Measurements from ENCODE around the gene DNASE1. TPM values are rescaled to one million over a fixed set of nuclear protein-coding genes. Genes with fewer than 3 reads are reported as not detected.

Gene DNASE1
- total RNA-seq, 1 experiment from 2014 or later, result 13.9 TPM

DNA sequence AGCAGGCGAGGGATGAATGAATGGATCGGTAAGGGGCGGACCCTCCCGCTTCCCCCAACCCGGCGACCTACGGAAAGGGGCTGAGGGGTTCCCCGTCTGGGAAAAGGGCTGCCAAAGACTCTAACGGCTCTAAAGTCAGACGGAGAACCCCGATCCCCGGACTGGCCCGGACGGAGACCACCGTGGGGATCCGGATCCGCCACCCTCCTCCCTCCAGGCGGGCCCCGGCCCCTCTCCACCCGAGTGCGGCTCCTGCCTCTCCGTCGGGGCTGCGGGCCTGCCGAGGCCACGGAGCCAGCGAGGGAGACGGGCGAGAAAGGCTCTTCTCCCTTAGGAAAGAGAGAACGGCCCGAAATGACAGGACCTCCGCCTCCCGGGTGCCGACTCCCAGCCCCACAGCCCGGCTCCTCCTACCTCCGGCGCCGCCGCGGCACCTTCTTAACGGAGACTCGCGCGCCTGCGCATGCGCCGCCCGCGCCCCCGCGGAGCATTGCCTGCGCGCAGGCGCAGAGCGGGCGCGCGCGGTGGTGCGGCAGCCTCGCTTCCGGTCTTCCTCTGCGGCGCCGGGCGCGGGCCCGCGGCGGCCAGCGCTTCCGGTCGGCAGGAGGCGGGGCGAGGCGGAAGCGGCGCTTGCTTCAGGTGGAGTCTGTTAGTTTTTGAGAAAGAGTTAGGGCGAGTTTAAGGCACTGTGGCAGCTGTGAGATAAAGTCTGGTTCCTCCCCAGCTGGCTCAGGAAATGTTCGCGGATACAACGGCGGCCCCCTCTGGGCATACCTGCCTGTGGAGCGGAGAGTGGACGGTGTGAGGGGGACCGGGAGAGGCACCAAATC, 43.1 kb upstream of the DNASE1 start, which contains the start of gene SLX4 (continued):
- TF ChIP-seq, protein P1, sequence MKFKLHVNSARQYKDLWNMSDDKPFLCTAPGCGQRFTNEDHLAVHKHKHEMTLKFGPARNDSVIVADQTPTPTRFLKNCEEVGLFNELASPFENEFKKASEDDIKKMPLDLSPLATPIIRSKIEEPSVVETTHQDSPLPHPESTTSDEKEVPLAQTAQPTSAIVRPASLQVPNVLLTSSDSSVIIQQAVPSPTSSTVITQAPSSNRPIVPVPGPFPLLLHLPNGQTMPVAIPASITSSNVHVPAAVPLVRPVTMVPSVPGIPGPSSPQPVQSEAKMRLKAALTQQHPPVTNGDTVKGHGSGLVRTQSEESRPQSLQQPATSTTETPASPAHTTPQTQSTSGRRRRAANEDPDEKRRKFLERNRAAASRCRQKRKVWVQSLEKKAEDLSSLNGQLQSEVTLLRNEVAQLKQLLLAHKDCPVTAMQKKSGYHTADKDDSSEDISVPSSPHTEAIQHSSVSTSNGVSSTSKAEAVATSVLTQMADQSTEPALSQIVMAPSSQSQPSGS (CRISPR knock-in tag; IDR thresholded peaks at IDR 0.05; ENCODE audit: borderline replicate concordance, low read depth), result no peak

DNA sequence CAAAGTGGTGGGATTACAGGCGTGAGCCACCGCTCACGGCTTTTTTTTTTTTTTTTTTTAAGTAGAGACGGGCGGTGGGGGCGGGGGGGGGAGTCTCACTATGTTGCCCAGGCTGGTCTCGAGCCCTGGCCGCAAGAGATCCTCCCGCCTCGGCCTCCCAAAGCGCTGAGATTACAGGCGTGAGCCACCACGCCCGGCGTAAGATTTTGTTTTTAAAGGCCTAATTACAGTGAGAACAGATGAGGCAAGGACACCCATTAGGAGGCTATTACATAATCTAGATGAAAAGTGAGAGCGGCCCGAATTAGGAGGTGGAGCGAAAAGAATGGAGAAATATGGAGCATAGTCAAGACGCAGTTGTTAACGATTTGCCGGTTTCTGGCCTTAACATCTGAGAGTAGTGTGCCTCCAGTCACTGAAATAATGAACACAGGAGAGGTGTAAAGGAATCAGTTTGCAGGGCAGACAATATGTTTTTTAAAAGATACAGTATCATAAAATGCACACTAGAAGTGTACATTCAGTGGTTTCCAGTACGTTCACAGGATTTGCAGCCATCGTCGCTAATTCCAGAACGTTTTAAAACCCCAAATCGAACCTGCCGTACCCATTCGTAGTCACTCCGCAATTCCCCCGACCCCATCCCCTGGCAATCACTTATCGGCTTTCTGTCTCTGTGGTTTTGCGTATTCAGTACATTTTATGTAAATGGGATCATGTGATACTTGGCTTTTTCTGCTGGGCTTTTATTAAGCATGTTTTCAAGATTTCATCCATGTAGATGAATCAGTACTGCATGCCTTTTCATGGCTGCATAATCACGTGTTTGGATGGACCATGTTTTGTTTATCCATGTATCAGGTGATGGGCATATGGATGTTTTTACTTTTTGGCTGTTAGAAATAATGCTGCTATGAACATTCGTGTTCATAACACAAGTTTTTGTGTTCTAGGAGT, 41.7 kb upstream of the DNASE1 start:
- ChIA-PET POLR2A (no interaction called here), CTCF (interaction anchor here (0.6 to 0.7 kb wide), 2 partner anchors 47 to 89 kb away, joined by 3 read pairs; no protein-coding TSS in a partner anchor)
- Mint-ChIP-seq H3K4me3 (peak overlapping the region; percentile 99), H3K36me3 (peaks cover 7% of the 10 kb centered on the region), H3K4me1 (peaks cover 23% of the 10 kb centered on the region), H3K27me3 (ENCODE audit: low read depth) (no peaks in the 10 kb centered on the region), H3K9me3 (no peaks in the 10 kb centered on the region), H3K27ac (peak overlapping the region; percentile 66; the same call in 1 of the 2 replicates)
- DNase-seq (ENCODE audit: low spot score), result peak; percentile 4
- no peak for ATAC-seq
- TF ChIP-seq, protein P2, sequence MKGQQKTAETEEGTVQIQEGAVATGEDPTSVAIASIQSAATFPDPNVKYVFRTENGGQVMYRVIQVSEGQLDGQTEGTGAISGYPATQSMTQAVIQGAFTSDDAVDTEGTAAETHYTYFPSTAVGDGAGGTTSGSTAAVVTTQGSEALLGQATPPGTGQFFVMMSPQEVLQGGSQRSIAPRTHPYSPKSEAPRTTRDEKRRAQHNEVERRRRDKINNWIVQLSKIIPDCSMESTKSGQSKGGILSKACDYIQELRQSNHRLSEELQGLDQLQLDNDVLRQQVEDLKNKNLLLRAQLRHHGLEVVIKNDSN (CRISPR knock-in tag; IDR thresholded peaks at IDR 0.05), result no peak
- TF ChIP-seq ZNF317 (CRISPR knock-in tag; IDR thresholded peaks at IDR 0.05; ENCODE audit: borderline replicate concordance, low read depth) (no peak), JAZF1 (CRISPR knock-in tag; IDR thresholded peaks at IDR 0.05) (no peak), IRF2 (CRISPR knock-in tag; IDR thresholded peaks at IDR 0.05; ENCODE audit: borderline replicate concordance, low read depth) (no peak), FOXJ3 (CRISPR knock-in tag; IDR thresholded peaks at IDR 0.05; ENCODE audit: borderline replicate concordance) (no peak), NFE2L1 (CRISPR knock-in tag; IDR thresholded peaks at IDR 0.05) (no peak), KAT7 (CRISPR knock-in tag; IDR thresholded peaks at IDR 0.05; ENCODE audit: borderline replicate concordance) (no peak), OVOL2 (CRISPR knock-in tag; IDR thresholded peaks at IDR 0.05; ENCODE audit: borderline replicate concordance) (no peak), NR3C1 (CRISPR knock-in tag; conservative IDR thresholded peaks at IDR 0.05; ENCODE audit: low read depth) (no peak), RELA (CRISPR knock-in tag; IDR thresholded peaks at IDR 0.05; ENCODE audit: borderline replicate concordance) (no peak)
- TF ChIP-seq, protein P3, sequence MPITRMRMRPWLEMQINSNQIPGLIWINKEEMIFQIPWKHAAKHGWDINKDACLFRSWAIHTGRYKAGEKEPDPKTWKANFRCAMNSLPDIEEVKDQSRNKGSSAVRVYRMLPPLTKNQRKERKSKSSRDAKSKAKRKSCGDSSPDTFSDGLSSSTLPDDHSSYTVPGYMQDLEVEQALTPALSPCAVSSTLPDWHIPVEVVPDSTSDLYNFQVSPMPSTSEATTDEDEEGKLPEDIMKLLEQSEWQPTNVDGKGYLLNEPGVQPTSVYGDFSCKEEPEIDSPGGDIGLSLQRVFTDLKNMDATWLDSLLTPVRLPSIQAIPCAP (CRISPR knock-in tag; IDR thresholded peaks at IDR 0.05), result no peak
- TF ChIP-seq, protein P4, sequence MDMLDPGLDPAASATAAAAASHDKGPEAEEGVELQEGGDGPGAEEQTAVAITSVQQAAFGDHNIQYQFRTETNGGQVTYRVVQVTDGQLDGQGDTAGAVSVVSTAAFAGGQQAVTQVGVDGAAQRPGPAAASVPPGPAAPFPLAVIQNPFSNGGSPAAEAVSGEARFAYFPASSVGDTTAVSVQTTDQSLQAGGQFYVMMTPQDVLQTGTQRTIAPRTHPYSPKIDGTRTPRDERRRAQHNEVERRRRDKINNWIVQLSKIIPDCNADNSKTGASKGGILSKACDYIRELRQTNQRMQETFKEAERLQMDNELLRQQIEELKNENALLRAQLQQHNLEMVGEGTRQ (CRISPR knock-in tag; IDR thresholded peaks at IDR 0.05), result no peak
- TF ChIP-seq, protein P5, sequence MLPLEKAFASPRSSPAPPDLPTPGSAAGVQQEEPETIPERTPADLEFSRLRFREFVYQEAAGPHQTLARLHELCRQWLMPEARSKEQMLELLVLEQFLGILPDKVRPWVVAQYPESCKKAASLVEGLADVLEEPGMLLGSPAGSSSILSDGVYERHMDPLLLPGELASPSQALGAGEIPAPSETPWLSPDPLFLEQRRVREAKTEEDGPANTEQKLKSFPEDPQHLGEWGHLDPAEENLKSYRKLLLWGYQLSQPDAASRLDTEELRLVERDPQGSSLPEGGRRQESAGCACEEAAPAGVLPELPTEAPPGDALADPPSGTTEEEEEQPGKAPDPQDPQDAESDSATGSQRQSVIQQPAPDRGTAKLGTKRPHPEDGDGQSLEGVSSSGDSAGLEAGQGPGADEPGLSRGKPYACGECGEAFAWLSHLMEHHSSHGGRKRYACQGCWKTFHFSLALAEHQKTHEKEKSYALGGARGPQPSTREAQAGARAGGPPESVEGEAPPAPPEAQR (CRISPR knock-in tag; IDR thresholded peaks at IDR 0.05), result no peak
- TF ChIP-seq, protein P6, sequence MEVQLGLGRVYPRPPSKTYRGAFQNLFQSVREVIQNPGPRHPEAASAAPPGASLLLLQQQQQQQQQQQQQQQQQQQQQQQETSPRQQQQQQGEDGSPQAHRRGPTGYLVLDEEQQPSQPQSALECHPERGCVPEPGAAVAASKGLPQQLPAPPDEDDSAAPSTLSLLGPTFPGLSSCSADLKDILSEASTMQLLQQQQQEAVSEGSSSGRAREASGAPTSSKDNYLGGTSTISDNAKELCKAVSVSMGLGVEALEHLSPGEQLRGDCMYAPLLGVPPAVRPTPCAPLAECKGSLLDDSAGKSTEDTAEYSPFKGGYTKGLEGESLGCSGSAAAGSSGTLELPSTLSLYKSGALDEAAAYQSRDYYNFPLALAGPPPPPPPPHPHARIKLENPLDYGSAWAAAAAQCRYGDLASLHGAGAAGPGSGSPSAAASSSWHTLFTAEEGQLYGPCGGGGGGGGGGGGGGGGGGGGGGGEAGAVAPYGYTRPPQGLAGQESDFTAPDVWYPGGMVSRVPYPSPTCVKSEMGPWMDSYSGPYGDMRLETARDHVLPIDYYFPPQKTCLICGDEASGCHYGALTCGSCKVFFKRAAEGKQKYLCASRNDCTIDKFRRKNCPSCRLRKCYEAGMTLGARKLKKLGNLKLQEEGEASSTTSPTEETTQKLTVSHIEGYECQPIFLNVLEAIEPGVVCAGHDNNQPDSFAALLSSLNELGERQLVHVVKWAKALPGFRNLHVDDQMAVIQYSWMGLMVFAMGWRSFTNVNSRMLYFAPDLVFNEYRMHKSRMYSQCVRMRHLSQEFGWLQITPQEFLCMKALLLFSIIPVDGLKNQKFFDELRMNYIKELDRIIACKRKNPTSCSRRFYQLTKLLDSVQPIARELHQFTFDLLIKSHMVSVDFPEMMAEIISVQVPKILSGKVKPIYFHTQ (CRISPR knock-in tag; IDR thresholded peaks at IDR 0.05), result no peak

Measured in WTC11 (cell line).